T follicular helper cell (primary cell): ENCODE measurements around the gene EMSY.

ENCODE experiments used
- DNase-seq: peaks from one replicate; pipeline ENCODE4 v3.0.0-alpha.2; 2020; ENCODE audit warnings: low read depth

Gene EMSY

DNA sequence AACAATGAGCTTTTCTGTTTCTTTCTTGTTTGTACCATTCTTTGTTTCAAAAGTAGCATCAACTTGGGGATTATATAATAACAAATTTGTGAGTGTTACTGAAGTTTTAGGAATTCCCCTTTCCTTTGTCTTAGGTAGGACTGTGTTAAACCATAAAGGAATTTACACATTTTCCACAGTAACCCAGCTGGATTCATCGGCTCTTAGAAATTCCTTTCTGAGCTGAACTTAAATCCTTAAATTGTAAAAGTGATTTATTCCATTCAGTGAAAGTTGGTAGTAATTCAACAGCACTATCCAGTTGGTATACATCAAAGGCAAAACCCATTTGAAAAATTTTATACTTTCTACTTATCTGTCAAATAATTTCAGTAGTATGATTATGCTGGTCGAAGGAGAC is 11.8 kb downstream of the EMSY start:
- no peak for DNase-seq

DNA sequence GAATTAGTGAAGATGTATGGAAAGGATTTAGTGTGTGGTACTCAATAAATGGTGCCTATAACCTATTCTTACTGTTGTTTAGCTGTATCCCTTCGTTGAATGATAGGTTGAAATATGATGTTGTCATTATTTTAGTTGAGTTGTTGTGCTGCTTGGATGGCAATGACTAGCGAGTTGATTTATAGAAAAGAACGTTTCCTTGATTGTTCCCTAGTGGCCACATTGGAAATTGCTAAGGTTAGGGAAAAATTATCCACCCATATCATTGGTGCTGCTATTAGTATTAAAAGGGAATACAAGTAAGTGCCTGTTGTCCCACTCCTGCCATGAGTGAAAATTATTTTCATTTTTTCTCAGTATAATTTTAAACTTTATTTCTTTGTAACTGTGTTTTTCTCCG is 14.5 kb downstream of the EMSY start:
- no peak for DNase-seq

DNA sequence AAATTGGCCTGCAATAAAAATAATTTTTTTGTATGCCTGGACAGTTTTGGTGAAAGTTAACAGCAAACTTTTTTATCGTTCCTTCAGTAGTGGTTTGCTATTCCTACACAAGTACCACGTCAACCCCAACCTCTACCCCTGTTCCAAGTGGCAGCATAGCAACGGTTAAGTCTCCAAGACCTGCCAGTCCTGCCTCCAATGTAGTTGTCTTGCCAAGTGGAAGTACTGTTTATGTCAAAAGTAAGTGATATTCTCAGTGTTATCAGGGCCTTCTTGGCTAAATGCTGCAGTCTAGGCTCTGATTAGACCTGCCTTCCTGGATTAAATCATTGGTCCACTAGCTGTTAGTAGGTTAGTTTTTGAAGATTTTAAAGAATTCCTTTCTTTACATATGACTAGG is 15.0 kb downstream of the EMSY start:
- DNase-seq = no peak

GRCh38 chr11:76462317-76462716 is 17.5 kb downstream of the EMSY start:
- no peak for DNase-seq

GRCh38 chr11:76465701-76466100 is 20.9 kb downstream of the EMSY start:
- DNase-seq = no peak

DNA sequence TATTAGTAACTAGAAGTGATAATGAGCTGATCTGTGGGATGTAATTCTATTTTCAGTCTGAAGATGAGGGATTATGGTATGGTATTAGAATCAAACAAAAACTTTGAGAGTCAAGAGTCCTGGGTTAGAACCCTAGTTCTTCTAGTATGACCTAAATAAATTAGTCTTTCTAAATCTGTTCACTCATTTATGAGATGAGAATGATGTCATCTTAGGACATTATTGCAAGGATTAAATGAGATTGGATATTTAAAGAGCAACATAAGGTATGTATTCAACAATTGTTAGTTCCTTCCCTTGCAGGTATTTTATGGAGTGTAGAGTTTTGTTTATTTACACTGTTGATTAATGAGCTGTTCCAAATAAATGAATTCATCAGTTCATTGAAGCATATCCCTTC is 21.8 kb downstream of the EMSY start:
- no peak for DNase-seq

GRCh38 chr11:76469141-76469540 is 24.3 kb downstream of the EMSY start:
- no peak for DNase-seq

- no peak for DNase-seq
These were observed 26.6 kb downstream of the EMSY start for GRCh38 chr11:76471382-76471781.

DNA sequence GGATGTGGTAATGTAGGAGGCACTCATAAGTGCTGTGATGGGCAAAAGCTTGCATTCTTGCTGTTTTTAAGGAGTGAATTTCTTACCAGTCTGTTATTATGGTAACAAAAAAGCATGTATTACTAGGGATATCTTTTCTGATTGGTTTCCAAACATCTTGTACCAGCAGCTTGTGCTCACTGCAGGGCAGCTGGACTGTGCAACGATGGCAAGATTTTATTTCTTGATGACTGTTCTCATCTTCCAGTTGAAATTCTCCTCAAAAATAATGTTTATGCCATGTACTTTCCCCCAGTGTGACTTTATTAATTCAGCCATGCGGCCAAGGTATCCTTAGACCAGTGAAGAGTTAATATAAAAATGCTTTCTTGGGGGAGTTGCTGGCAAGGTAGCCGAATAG is 35.4 kb downstream of the EMSY start:
- no peak for DNase-seq

DNA sequence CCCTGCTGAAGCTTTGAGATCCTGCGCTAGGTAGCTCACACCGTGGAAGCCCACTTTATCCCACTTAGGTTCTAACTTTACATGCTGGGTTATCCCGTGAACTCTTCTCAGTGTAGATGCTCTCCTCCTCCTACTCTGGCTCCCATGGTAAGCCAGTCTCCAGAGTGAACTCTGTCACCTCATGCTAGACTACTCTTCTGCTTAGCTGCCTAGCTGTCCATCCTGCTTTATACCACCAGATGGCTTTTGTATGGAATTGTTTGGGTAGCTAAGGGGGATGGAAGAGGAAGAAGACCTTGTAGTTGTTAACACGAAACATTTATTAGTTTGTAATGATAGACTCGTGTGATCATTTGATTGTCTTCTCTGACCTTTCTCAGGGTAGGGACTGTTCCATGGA is 46.8 kb downstream of the EMSY start:
- no peak for DNase-seq

GRCh38 chr11:76493040-76493439 is 48.2 kb downstream of the EMSY start:
- no peak for DNase-seq

- no peak for DNase-seq
These were observed 49.1 kb downstream of the EMSY start for GRCh38 chr11:76493626-76494539.

- DNase-seq = no peak
These were observed 50.2 kb downstream of the EMSY start for GRCh38 chr11:76495019-76495418.

DNA sequence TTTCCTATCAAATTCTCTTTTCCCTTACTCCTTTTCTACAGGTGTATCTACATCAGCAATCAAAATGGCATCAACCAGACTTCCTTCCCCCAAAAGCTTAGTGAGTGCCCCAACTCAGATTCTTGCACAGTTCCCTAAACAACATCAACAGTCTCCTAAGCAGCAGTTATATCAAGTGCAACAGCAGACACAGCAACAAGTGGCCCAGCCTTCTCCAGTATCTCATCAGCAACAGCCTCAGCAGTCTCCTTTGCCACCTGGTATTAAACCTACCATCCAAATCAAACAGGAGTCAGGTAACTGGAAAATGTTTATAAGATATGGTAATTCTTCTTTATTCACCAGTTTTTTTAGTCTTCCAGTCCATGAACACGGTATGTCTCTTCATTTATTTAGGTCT is 51.4 kb downstream of the EMSY start:
- DNase-seq = no peak

DNA sequence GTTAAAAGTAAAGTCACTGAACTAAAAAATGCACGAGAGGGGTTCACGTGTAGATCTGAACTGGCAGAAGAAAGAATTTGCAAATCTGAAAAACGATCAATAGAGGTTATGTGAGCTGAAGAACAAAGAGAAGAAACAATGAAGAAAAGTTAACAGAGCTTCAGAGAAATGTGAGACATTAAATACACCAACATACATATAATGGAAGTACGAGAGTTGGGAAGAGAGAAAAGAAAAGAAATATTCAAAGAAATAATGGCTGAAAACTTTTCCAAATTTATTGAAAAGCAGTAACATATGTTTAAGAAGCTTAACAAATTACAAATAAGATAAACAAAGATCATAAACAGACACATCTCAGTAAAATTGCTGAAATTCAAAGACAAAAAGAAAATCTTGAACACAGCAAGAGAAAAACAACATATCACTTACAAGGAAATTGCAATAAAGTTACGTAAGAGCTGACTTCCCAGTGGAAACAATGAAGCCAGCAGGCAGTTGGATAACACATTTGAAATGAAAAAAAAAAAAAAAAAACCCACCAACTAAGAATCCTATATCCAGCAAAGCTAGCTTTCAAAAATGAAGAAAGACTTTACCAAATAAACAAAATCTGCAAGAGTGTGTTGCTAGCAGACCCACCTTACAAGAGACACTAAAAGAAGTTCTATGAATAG is 56.8 kb downstream of the EMSY start:
- no peak for DNase-seq

DNA sequence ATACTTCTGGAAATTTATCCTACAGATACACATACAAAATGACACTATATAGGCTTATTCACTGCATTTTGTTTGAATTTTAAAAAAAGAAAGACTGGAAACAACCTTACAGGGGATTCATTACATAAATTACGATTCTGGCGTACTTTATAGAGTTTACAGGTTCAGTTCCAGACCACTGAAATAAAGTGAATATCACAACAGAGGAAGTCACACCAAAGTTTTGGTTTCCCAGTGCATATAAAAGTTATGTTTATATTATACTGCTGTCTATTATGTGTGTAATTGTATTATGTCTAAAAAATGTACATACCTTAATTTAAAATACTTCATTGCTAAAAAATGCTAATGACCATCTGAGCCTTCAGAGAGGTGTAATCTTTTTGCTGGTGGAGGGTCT is 62.0 kb downstream of the EMSY start:
- no peak for DNase-seq

DNA sequence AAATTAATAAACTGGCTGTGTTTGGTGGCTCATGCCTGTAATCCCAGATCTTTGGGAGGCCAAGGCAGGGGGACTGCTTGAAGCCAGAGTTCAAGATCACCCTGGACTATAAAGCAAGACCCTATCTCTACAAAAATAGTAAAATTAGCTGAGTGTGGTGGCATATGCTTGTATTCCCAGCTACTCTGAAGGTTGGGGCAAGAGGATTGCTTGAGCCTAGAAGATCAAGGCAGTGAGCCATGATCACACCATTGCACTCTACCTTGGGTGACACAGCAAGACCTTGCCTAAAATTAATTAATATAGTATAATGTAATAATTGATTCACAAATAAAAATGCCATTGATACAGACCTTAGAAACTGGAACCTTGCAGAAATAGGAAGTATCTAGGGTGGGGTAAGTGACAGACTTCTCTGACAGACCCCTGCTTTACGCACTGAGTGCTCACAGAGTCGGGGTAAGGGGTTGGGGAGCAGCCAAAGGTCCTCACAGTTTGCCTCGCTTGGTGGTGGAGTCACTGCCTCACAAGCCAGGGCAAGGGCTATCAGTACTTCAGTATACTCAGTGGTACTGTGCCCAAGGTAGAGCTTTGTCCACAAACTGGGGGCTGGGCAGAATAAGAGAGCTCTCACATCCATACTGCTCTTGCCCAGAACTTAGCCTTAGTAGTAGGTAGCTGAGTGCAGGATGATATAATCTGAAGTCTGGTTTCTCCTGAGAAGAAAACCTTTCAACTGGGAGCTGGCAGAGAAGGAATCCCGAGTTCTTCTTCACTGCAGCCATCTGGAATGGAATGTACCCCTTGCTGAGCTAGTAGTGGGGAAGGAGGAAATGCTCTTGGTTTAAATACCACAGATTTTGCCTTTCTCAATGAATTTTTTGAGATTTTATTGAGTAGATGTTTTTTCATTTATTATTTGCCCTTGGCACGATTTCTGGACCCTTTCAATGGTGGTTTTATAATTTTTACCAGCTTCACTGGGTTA is 65.5 kb downstream of the EMSY start:
- DNase-seq = no peak

DNA sequence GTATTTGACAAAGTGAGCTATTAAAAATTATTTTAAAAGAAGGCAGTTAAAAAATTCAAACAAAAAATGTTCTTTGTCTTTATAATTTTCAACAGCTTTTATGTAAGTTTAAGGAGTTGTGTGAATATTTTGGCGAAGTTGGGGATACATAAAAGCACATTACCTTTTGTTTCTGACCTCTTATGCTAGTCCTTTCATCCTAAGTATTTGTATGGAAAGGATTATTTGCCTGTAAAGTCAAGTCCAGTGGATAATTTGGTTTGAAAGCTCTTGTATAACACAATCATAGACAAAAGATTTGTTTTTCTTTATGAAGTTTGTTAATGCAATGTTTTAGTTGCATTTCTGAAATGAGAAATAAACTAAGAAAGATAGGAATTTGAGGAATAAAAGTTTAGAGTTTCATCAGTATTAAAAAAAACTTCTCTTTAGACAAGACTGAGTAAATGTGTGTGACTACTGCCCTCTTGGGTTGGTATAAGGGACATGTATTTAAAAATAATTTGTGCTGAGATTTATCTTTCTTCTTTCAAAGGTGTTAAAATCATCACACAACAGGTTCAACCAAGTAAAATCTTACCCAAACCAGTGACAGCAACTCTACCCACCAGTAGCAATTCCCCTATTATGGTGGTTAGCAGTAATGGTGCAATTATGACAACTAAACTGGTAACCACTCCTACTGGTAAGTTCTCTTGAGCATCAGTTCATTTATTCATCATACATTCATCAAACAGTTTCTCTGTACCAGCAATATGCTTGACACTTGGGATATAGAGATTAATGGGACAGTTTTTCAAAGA is 68.2 kb downstream of the EMSY start:
- no peak for DNase-seq

DNA sequence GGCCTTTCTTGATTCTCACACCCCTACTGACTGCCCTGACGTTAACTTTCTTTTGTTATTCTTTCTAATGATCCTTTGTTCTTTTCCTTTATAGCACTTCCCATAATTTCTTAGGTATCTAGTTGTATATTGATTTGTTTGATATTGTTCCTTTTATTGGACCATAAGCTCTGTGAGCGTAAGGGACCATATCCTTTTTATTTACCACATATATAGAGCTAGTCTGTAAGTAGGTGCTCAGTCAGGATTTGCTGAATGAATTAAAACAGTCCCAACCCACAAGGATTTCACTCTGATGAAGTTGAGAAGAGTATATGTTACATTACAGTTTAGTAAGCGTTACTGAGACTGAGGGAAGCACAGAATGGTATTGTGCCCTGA is 68.8 kb downstream of the EMSY start:
- DNase-seq = no peak

DNA sequence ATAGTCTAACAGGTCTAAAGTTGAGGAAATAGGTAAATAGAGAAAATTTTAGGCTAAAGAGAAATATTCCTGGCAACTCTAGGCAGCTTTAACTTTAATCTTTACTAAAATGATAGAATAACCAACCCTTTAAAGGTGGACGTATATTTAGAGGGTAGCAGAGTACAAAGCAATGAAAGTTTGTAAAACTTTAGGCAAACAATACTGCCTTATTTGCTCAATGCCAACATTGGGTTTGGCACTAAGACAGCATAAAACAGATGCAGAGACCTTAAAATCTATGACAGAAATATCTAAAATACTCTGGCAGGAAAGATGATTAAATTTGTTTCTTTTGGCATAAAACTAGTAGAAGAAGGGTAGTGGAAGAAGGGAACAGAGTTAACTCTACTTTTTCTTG is 70.7 kb downstream of the EMSY start:
- DNase-seq = no peak

DNA sequence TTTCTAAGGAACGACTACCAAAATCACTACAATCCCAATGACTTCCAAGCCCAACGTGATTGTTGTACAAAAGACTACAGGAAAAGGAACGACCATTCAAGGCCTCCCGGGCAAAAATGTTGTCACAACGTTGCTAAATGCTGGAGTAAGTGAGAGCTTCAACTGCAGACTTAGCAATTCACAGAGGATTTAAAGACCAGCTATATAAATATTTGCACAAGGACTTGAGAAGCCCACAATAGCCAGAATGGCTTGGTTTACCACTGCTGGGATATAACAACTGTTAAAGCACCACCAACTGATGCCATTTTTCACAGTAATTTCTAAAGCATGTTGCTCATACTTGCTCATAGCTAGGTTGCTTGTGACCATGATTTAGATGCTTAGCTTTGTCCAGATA is 78.3 kb downstream of the EMSY start:
- no peak for DNase-seq
